Suprapubic skin (tissue), 4 donors: Measurements from ENCODE around the gene HOXA9. TPM values are rescaled to one million over a fixed set of nuclear protein-coding genes. Genes with fewer than 3 reads are reported as not detected.

Source experiments
- DNase-seq, 2 donors: peaks; one replicate each; pipeline ENCODE4 v3.0.0-alpha.2; 2019; ENCODE audit warnings: low spot score in 2 of 2
- H3K27ac ChIP-seq: fragments of 200-600 bp; sonication (generic); one replicate; pipeline ENCODE4 v1.5.1; 2019
- H3K27me3 ChIP-seq: fragments of 200-600 bp; sonication (generic); one replicate; pipeline ENCODE4 v1.5.1; 2019
- H3K36me3 ChIP-seq: fragments of 200-600 bp; sonication (generic); one replicate; pipeline ENCODE4 v1.5.1; 2019
- H3K4me1 ChIP-seq: fragments of 200-600 bp; sonication (generic); one replicate; pipeline ENCODE4 v1.5.1; 2019
- H3K4me3 ChIP-seq: fragments of 200-600 bp; sonication (generic); one replicate; pipeline ENCODE4 v1.5.1; 2019; ENCODE audit warnings: mild to moderate bottlenecking
- H3K9me3 ChIP-seq: fragments of 200-600 bp; sonication (generic); one replicate; pipeline ENCODE4 v1.5.1; 2019
- EP300 ChIP-seq: sonication (generic); formaldehyde crosslinking; IDR thresholded peaks from one replicate; pipeline ENCODE4 v1.6.1; 2017; ENCODE audit warnings: antibody characterized with exemption
- POLR2A ChIP-seq, 2 donors: fragments of 450-650 bp; IDR thresholded peaks; one replicate each; pipeline ENCODE4 v1.6.1; 2017; ENCODE audit warnings: antibody characterized with exemption in 2 of 2, mild to moderate bottlenecking in 2 of 2, moderate library complexity in 2 of 2
- POLR2AphosphoS5 ChIP-seq, 3 donors: sonication (generic); formaldehyde crosslinking; IDR thresholded peaks; one replicate each; pipeline ENCODE4 v1.6.1; 2017; ENCODE audit warnings: antibody characterized with exemption in 3 of 3
- WGBS: methylation state at CpG from one replicate; pipeline ENCODE4 v1.1.5; 2018; 5-methylcytosine and 5-hydroxymethylcytosine counted together
- total RNA-seq, 4 donors: library from RNA; depleted of rRNA; stranded (reverse); fragments of >200 nt; gene quantifications; one replicate each; pipeline ENCODE4 v1.1.0, GENCODE V29; 2016
- TF ChIP-seq, protein P1 (sequence below), 2 donors: fragments of 200-600 bp in 1 of 2; fragments of 450-650 bp in 1 of 2; sonication (generic) in 1 of 2; IDR thresholded peaks; one replicate each; pipeline ENCODE4 v1.5.1; 2016 to 2019; ENCODE audit warnings: antibody characterized with exemption in 2 of 2, mild to moderate bottlenecking in 1 of 2, moderate library complexity in 1 of 2

HOXA9 gene
- total RNA-seq, 4 donors from 2014 or later = 26.7 to 64.8 (median 48.7) TPM

- Histone ChIP-seq H3K4me3 (peak overlapping the region; percentile 3), H3K4me1 (peaks cover 30% of the 10 kb centered on the region), H3K36me3 (no peaks in the 10 kb centered on the region), H3K27ac (no peak overlapping the region), H3K9me3 (no peaks in the 10 kb centered on the region), H3K27me3 (no peaks in the 10 kb centered on the region)
- DNase-seq = no peak
- 81% methylated on average over 12 of the region's 12 CpGs for WGBS
- TF ChIP-seq POLR2A (IDR thresholded peaks at IDR 0.05) = no peak
- TF ChIP-seq, protein P1, sequence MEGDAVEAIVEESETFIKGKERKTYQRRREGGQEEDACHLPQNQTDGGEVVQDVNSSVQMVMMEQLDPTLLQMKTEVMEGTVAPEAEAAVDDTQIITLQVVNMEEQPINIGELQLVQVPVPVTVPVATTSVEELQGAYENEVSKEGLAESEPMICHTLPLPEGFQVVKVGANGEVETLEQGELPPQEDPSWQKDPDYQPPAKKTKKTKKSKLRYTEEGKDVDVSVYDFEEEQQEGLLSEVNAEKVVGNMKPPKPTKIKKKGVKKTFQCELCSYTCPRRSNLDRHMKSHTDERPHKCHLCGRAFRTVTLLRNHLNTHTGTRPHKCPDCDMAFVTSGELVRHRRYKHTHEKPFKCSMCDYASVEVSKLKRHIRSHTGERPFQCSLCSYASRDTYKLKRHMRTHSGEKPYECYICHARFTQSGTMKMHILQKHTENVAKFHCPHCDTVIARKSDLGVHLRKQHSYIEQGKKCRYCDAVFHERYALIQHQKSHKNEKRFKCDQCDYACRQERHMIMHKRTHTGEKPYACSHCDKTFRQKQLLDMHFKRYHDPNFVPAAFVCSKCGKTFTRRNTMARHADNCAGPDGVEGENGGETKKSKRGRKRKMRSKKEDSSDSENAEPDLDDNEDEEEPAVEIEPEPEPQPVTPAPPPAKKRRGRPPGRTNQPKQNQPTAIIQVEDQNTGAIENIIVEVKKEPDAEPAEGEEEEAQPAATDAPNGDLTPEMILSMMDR (IDR thresholded peaks at IDR 0.05) = no peak
Observed at GRCh38 chr7:27116962-27117886, 48.1 kb downstream of the HOXA9 start.

- Histone ChIP-seq H3K4me1 (peaks cover 31% of the 10 kb centered on the region), H3K36me3 (no peaks in the 10 kb centered on the region), H3K9me3 (no peaks in the 10 kb centered on the region), H3K4me3 (peak overlapping the region; percentile 36), H3K27me3 (no peaks in the 10 kb centered on the region), H3K27ac (peak overlapping the region; percentile 64)
- TF ChIP-seq POLR2AphosphoS5 (IDR thresholded peaks at IDR 0.05) = no peak
- TF ChIP-seq, protein P1 (IDR thresholded peaks at IDR 0.05) = no peak
- no peak for TF ChIP-seq EP300
- DNase-seq = no peak
- 79% methylated on average over 20 of the region's 20 CpGs for WGBS
Observed at GRCh38 chr7:27116031-27116961, 49.0 kb downstream of the HOXA9 start.

DNA sequence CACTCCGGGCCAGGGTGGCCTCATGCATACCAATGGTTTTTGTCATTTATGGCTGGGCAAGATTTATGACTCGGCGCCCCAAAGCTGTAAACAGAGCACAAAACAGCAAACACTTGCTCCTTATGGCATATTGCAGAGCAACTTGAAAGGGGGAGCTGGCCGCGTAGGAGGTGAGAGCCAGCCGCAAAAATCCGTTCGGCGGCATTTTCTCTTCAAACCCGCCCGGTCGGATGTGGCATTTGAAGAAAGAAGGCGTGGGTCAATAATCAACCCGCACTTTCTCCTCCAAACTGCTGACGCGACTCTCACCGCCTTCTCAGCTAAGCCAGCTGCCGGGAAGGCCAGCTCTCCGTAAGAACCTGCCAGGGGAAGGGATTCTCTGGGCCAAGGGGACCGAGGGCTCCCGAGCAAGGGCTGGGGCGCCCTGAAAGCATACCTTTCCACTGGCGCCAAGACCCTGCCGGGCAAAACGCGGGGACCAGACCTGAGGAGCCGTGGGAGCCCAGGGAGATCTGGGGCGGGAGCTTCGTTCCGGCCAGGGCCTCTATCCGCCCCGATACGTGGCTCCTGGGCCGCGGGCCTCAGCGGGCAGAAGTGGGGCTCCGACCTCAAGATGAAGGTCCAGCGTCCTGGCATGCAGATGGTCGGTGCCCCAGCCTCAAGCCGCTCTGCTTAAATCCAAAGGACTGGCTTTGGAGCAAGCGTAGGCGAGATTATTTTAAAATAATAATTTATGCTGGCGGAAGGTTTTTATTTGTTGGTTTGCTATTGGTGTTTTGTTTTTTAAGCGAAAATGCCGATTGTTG is 49.9 kb downstream of the HOXA9 start:
- Histone ChIP-seq H3K4me1 (peaks cover 38% of the 10 kb centered on the region), H3K9me3 (no peaks in the 10 kb centered on the region), H3K27ac (peak overlapping the region; percentile 64), H3K36me3 (peaks cover under 1% of the 10 kb centered on the region), H3K27me3 (no peaks in the 10 kb centered on the region), H3K4me3 (peak overlapping the region; percentile 36)
- WGBS = 77% methylated on average over 44 of the region's 45 CpGs
- peak in 1 of 2 donors; percentile 55 for DNase-seq
- TF ChIP-seq POLR2AphosphoS5 (IDR thresholded peaks at IDR 0.05) (no peak), EP300 (no peak)
- TF ChIP-seq, protein P1 (IDR thresholded peaks at IDR 0.05) = no peak

DNA sequence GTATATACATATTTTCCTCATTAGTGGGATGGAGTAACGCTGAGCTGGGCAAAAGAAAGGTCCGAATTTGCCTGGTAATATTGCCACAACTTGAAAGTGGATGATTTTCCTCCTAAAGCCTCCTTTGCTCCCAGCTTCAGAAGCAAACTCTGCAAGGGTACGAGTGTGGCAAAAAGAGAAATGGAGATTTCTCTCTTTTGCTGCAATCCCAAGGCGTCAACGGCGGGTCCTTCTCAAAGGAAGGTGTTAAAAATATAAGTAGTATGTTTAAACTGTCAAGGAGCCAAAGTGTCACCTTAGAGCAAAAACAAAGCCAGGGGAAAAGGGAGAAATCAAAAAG is 50.5 kb downstream of the HOXA9 start:
- peaks cover 6% of the 10 kb centered on the region for H3K36me3 ChIP-seq
- no peak overlapping the region for H3K27ac ChIP-seq
- no peaks in the 10 kb centered on the region for H3K9me3 ChIP-seq
- peak overlapping the region; percentile 36 for H3K4me3 ChIP-seq
- H3K27me3 ChIP-seq = no peaks in the 10 kb centered on the region
- TF ChIP-seq, protein P1 (IDR thresholded peaks at IDR 0.05) = no peak
- TF ChIP-seq POLR2A (IDR thresholded peaks at IDR 0.05) (no peak), POLR2AphosphoS5 (IDR thresholded peaks at IDR 0.05) (no peak), EP300 (no peak)
- DNase-seq = no peak
- H3K4me1 ChIP-seq = peaks cover 43% of the 10 kb centered on the region
- WGBS = 78% methylated on average over 6 of the region's 6 CpGs
